Measurements from ENCODE around the gene SHMT2. TPM values are rescaled to one million over a fixed set of nuclear protein-coding genes. Genes with fewer than 3 reads are reported as not detected.

The SHMT2 gene
- total RNA-seq, 4 donors from 2014 or later: 41.3 to 107 (median 46.4) TPM

DNA sequence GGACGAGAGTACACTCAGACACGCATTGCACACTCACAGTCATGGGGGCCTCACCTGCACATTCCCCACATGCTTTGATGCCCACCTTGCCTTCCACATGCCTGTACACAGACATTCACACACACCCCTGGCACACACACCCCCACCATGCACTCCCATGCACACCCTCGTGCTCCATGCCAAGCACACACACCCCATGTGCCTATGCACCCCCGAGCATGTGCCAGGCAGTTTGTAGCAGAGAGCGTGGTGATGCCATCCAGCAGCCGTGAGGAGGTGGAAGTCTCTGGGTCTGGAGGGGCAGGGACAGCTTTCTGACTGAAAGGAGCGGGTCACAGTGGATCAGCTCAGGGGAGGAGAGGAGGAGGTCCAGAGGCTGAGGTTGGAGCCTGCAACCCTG lies 23.6 kb upstream of the SHMT2 start:
- Histone ChIP-seq H3K4me3 (no peak overlapping the region), H3K27me3 (no peaks in the 10 kb centered on the region), H3K27ac (no peak overlapping the region), H3K4me1 (no peaks in the 10 kb centered on the region), H3K9me3 (no peaks in the 10 kb centered on the region), H3K36me3 (no peaks in the 10 kb centered on the region)
- TF ChIP-seq, protein P1, sequence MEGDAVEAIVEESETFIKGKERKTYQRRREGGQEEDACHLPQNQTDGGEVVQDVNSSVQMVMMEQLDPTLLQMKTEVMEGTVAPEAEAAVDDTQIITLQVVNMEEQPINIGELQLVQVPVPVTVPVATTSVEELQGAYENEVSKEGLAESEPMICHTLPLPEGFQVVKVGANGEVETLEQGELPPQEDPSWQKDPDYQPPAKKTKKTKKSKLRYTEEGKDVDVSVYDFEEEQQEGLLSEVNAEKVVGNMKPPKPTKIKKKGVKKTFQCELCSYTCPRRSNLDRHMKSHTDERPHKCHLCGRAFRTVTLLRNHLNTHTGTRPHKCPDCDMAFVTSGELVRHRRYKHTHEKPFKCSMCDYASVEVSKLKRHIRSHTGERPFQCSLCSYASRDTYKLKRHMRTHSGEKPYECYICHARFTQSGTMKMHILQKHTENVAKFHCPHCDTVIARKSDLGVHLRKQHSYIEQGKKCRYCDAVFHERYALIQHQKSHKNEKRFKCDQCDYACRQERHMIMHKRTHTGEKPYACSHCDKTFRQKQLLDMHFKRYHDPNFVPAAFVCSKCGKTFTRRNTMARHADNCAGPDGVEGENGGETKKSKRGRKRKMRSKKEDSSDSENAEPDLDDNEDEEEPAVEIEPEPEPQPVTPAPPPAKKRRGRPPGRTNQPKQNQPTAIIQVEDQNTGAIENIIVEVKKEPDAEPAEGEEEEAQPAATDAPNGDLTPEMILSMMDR (IDR thresholded peaks at IDR 0.05 in 4 of 5, conservative IDR thresholded peaks at IDR 0.05 in 1 of 5): no peak
- TF ChIP-seq POLR2A (IDR thresholded peaks at IDR 0.05): no peak
- in situ Hi-C loops (cut with MboI; ENCODE audit: low sequenced_read_pairs in 4 of 4) (no loop called here), intact Hi-C loops (cut with DNase I; ENCODE audit: low total_unique reads) (no loop called here)
- ATAC-seq (no peak), DNase-seq (no peak)

DNA sequence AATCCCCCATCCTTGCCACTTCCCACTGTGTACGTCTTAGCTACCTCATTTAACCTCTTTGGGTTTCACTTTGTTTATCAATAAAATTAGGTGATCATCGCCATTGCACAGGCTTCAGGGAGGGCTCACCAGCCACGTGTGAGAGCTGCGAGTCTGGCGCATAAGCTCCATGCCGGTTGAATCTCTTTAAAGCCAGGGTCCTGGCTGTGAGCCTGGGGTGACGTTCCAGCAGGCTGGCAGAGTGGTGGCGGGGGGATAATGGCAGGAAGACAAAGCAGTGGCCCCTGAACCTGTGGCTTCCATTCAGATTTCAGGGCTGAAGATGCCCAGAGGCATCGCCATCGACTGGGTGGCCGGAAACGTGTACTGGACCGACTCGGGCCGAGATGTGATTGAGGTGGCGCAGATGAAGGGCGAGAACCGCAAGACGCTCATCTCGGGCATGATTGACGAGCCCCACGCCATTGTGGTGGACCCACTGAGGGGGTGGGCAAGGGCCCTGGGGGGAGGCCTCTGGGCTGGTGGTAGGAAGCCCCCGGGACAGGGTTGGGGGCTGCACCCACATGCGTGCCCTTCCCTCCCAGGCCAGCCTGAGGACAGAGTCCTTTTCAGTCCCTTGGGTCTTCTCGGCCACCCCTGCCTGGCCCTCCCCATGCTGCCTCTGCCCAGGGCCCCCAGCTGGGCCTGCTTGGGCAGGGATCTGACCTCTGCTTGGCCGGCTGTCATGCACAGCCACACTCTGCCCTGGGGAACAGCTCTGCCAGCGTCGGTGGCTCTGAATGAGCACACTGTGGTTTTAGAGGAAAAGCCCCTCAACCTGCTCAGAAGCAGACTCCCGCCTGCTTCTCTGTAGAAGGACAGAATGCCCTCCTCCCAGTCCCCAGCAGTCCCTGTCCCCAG lies 21.5 kb upstream of the SHMT2 start:
- no peak for TF ChIP-seq POLR2A (IDR thresholded peaks at IDR 0.05)
- TF ChIP-seq, protein P1 (IDR thresholded peaks at IDR 0.05 in 4 of 5, conservative IDR thresholded peaks at IDR 0.05 in 1 of 5): no peak
- intact Hi-C loops (cut with DNase I; ENCODE audit: low total_unique reads): no loop called here
- H3K27me3 ChIP-seq: no peaks in the 10 kb centered on the region
- H3K27ac ChIP-seq: no peak overlapping the region
- no peaks in the 10 kb centered on the region for H3K4me1 ChIP-seq
- in situ Hi-C loops (cut with MboI; ENCODE audit: low sequenced_read_pairs in 4 of 4): no loop called here
- DNase-seq (no peak), ATAC-seq (no peak)
- H3K36me3 ChIP-seq: no peaks in the 10 kb centered on the region
- H3K9me3 ChIP-seq: no peaks in the 10 kb centered on the region
- no peak overlapping the region for H3K4me3 ChIP-seq

DNA sequence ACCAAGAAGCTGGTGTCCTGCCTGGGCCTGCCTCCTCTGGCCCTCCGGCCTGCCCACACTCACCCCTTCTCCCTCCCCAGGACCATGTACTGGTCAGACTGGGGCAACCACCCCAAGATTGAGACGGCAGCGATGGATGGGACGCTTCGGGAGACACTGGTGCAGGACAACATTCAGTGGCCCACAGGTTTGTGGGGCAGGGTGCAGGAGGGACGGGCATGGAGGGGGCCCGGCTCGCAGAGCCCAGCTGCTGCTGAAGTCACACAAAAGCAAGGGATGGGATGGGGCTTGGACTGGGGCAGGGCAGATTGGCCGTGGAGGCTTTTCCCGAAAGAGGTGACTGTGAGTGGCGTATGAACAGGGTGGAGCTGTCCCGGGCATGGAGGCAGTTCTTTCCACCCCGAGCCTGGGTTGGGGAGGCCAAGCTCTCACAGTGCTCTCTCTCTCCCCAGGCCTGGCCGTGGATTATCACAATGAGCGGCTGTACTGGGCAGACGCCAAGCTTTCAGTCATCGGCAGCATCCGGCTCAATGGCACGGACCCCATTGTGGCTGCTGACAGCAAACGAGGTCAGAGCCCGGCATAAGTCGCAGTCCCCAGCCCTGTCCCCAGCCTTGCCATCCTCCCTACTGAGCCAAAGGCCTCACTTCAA lies 20.8 kb upstream of the SHMT2 start:
- TF ChIP-seq POLR2A (IDR thresholded peaks at IDR 0.05): no peak
- TF ChIP-seq, protein P1 (IDR thresholded peaks at IDR 0.05 in 4 of 5, conservative IDR thresholded peaks at IDR 0.05 in 1 of 5): no peak
- no peaks in the 10 kb centered on the region for H3K9me3 ChIP-seq
- H3K4me3 ChIP-seq: no peak overlapping the region
- DNase-seq (no peak), ATAC-seq (no peak)
- H3K4me1 ChIP-seq: peaks cover 4% of the 10 kb centered on the region in 2 donors
- no peaks in the 10 kb centered on the region for H3K27me3 ChIP-seq
- intact Hi-C loops (cut with DNase I; ENCODE audit: low total_unique reads) (no loop called here), in situ Hi-C loops (cut with MboI; ENCODE audit: low sequenced_read_pairs in 4 of 4) (no loop called here)
- H3K36me3 ChIP-seq: no peaks in the 10 kb centered on the region
- no peak overlapping the region for H3K27ac ChIP-seq

DNA sequence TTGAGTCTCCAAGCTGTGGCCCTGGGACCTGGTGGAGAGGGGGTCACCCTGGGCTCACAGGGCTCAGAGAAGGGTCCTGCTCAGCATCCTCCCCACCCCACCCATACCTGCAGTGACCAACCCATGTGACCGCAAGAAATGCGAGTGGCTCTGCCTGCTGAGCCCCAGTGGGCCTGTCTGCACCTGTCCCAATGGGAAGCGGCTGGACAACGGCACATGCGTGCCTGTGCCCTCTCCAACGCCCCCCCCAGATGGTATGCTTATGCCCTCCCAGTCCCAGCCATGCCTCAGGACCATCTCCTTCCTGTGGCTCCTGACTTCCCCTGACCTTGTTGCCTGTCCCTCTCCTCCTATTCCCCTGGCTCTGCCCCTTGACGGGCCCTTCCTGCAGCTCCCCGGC lies 19.6 kb upstream of the SHMT2 start:
- Histone ChIP-seq H3K9me3 (no peaks in the 10 kb centered on the region), H3K4me1 (peaks cover 5 to 6% of the 10 kb centered on the region in 2 donors), H3K4me3 (no peak overlapping the region), H3K27ac (no peak overlapping the region), H3K36me3 (no peaks in the 10 kb centered on the region), H3K27me3 (peaks cover under 1 to 6% (median 5%) of the 10 kb centered on the region in 3 donors)
- intact Hi-C loops (cut with DNase I; ENCODE audit: low total_unique reads): no loop called here
- DNase-seq (no peak), ATAC-seq (no peak)
- in situ Hi-C loops (cut with MboI; ENCODE audit: low sequenced_read_pairs in 4 of 4): no loop called here
- no peak for TF ChIP-seq POLR2A (IDR thresholded peaks at IDR 0.05)
- TF ChIP-seq, protein P1 (IDR thresholded peaks at IDR 0.05 in 4 of 5, conservative IDR thresholded peaks at IDR 0.05 in 1 of 5): no peak

Measured in gastrocnemius medialis (tissue), 4 donors.